Hepatocyte (in vitro differentiated cells): ENCODE results near the gene SPOCK3. TPM values are rescaled to one million over a fixed set of nuclear protein-coding genes. Genes with fewer than 3 reads are reported as not detected.

Source experiments
- DNase-seq: peaks from one replicate; pipeline ENCODE4 v3.0.0-alpha.2; 2016; ENCODE audit warnings: low spot score
- H2AFZ ChIP-seq: fragments of 200-600 bp; sonication (generic); 2 replicates; pipeline ENCODE4 v1.6.0; 2016; ENCODE audit warnings: antibody characterized with exemption, mild to moderate bottlenecking
- H3K27ac ChIP-seq: fragments of 200-600 bp; sonication (generic); 2 replicates; pipeline ENCODE4 v1.5.1; 2016; ENCODE audit warnings: mild to moderate bottlenecking
- H3K27me3 ChIP-seq: fragments of 200-600 bp; sonication (generic); 2 replicates; pipeline ENCODE4 v1.6.1; 2016
- H3K36me3 ChIP-seq: fragments of 200-600 bp; sonication (generic); replicated peaks from 2 replicates; pipeline ENCODE4 v1.5.1; 2016; ENCODE audit warnings: low read depth; ENCODE audit not compliant: insufficient read depth
- H3K4me1 ChIP-seq: fragments of 200-600 bp; sonication (generic); 2 replicates; pipeline ENCODE4 v1.5.1; 2016; ENCODE audit warnings: mild to moderate bottlenecking, moderate library complexity; ENCODE audit not compliant: insufficient read depth
- H3K4me2 ChIP-seq: fragments of 200-600 bp; sonication (generic); 2 replicates; pipeline ENCODE4 v1.6.0; 2016
- H3K4me3 ChIP-seq: fragments of 200-600 bp; sonication (generic); 2 replicates; pipeline ENCODE4 v1.5.1; 2016; ENCODE audit warnings: mild to moderate bottlenecking
- H3K79me2 ChIP-seq: fragments of 200-600 bp; sonication (generic); 2 replicates; pipeline ENCODE4 v1.6.0; 2017; ENCODE audit warnings: mild to moderate bottlenecking
- H3K9me2 ChIP-seq: fragments of 200-600 bp; sonication (generic); replicated peaks from 2 replicates; pipeline ENCODE4 v1.6.0; 2017; ENCODE audit warnings: mild to moderate bottlenecking; ENCODE audit not compliant: insufficient read depth
- H3K9me3 ChIP-seq: fragments of 200-600 bp; sonication (generic); 2 replicates; pipeline ENCODE4 v1.5.1; 2016; ENCODE audit warnings: low read depth, mild to moderate bottlenecking
- H4K20me1 ChIP-seq: fragments of 200-600 bp; sonication (generic); 2 replicates; pipeline ENCODE4 v1.6.0; 2016; ENCODE audit warnings: mild to moderate bottlenecking; ENCODE audit not compliant: insufficient read depth, poor library complexity, severe bottlenecking
- EZH2 ChIP-seq: fragments of 200-600 bp; sonication (generic); IDR thresholded peaks from 2 replicates; pipeline ENCODE4 v1.6.1; 2016; ENCODE audit warnings: antibody characterized with exemption, mild to moderate bottlenecking, borderline replicate concordance
- EZH2phosphoT487 ChIP-seq: fragments of 200-600 bp; sonication (generic); IDR thresholded peaks from one replicate; pipeline ENCODE4 v1.6.1; 2018; ENCODE audit warnings: antibody characterized with exemption, mild to moderate bottlenecking, low read depth, moderate library complexity; ENCODE audit not compliant: unreplicated experiment, severe bottlenecking
- WGBS: methylation state at CpG from one replicate; pipeline ENCODE4 v1.1.6; 2016; ENCODE audit warnings: low lambda C conversion rate; ENCODE audit errors: missing lambda C conversion rate; 5-methylcytosine and 5-hydroxymethylcytosine counted together
- polyA plus RNA-seq: library from polyadenylated mRNA; unstranded; fragments of >200 nt; fragmentation: Nextera tagmentation; extraction: Ambion mirVana; gene quantifications from 2 replicates; pipeline ENCODE4 v1.2.1, GENCODE V29; 2016
- total RNA-seq: library from RNA; depleted of rRNA; stranded (reverse); fragments of >200 nt; gene quantifications from 2 replicates; pipeline ENCODE4 v1.2.3, GENCODE V29; 2014
- TF ChIP-seq, protein P1 (sequence below): fragments of 200-600 bp; sonication (generic); IDR thresholded peaks from 2 replicates; pipeline ENCODE4 v1.5.1; 2016; ENCODE audit warnings: antibody characterized with exemption, mild to moderate bottlenecking; ENCODE audit not compliant: poor library complexity

SPOCK3 gene
- total and polyA plus RNA-seq, 2 experiments from 2014 or later, result 3.0 to 3.4 TPM

DNA sequence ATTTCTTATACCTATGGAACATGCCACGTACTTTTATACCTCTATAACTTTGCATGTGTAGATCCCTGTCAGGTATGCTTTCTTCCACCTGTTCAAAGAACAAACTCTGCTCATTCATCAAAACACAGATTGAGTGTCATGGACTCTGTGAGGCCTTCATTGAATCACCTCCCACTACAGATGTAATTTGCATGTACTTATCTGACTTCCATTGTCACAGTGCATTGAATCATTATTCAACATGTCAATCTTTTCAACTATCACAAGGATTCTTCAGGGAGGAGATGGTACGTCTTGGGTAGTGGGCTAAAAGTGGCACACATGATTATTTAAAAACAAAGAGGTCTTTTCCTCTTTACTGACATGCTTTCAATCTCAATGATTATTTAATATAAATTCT lies 24.1 kb downstream of the SPOCK3 start:
- Histone ChIP-seq H3K4me3 (no peak overlapping the region), H4K20me1 (no peaks in the 10 kb centered on the region), H3K36me3 (no peaks in the 10 kb centered on the region), H3K9me3 (no peaks in the 10 kb centered on the region), H3K27ac (no peak overlapping the region), H3K27me3 (no peaks in the 10 kb centered on the region), H3K9me2 (no peaks in the 10 kb centered on the region), H3K4me1 (no peaks in the 10 kb centered on the region), H2AFZ (no peak overlapping the region), H3K4me2 (no peak overlapping the region), H3K79me2 (no peaks in the 10 kb centered on the region)
- WGBS, result 78% methylated on average over 2 of the region's 2 CpGs
- no peak for TF ChIP-seq EZH2phosphoT487
- TF ChIP-seq EZH2, result no peak
- TF ChIP-seq, protein P1, sequence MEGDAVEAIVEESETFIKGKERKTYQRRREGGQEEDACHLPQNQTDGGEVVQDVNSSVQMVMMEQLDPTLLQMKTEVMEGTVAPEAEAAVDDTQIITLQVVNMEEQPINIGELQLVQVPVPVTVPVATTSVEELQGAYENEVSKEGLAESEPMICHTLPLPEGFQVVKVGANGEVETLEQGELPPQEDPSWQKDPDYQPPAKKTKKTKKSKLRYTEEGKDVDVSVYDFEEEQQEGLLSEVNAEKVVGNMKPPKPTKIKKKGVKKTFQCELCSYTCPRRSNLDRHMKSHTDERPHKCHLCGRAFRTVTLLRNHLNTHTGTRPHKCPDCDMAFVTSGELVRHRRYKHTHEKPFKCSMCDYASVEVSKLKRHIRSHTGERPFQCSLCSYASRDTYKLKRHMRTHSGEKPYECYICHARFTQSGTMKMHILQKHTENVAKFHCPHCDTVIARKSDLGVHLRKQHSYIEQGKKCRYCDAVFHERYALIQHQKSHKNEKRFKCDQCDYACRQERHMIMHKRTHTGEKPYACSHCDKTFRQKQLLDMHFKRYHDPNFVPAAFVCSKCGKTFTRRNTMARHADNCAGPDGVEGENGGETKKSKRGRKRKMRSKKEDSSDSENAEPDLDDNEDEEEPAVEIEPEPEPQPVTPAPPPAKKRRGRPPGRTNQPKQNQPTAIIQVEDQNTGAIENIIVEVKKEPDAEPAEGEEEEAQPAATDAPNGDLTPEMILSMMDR, result no peak
- no peak for DNase-seq

DNA sequence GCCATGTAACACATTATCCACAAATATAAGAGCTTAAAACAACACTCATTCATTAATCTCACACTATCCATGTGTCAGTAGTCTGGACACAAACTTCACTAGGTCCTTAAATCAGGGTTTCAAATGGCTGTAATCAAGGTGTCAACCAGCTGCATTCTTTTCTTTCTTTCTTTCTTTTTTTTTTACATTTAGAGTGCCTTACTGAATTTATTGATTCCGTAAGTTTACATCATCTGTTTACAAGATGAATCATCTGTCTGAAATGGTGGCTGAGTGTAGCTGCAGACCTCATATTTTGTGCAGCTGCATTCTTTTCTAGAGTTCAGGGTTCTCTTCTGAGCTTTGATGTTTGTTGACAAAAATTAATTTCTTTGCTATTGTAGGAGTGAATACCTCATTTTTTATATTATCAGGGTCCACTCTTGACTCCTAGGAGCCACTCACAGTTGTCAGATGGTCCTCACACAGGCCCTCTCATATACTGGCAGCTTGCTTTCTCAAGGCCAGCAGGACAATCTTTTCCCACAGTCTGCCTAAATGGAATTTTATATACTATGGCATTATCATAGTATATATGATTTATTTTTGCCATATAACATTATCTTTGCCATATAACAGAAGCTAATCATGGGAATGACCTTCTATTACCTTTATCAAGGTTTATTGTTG lies 37.8 kb downstream of the SPOCK3 start:
- Histone ChIP-seq H3K4me1 (peaks cover 4% of the 10 kb centered on the region), H3K9me2 (no peaks in the 10 kb centered on the region), H3K4me2 (no peak overlapping the region), H4K20me1 (no peaks in the 10 kb centered on the region), H3K79me2 (no peaks in the 10 kb centered on the region), H3K27ac (peak overlapping the region; percentile 43), H3K9me3 (no peaks in the 10 kb centered on the region), H3K27me3 (no peaks in the 10 kb centered on the region), H3K36me3 (no peaks in the 10 kb centered on the region), H3K4me3 (no peak overlapping the region), H2AFZ (no peak overlapping the region)
- DNase-seq, result no peak
- TF ChIP-seq EZH2phosphoT487, result no peak
- TF ChIP-seq, protein P1, result no peak
- TF ChIP-seq EZH2, result no peak
- 54% methylated on average over 1 of the region's 1 CpG for WGBS

DNA sequence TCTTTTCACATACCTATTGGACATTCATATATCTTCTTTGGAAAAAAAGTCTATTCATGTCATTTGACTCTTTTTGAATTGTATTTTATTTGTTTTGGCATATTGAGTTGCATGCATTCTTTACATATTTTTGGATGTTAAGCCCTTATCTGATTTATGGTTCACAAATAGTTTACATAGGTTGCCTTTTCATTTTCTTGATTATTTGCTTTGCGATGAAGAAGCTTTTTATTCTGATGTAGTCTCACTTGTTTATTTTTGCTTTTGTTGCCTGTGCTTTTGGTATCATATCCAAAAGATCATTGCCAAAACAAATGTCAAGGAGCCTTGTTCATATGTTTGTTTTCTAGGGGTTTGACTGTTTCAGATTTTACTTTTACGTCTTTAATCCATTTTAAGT lies 43.9 kb downstream of the SPOCK3 start:
- no peak overlapping the region for H3K4me2 ChIP-seq
- no peak for DNase-seq
- no peak overlapping the region for H3K4me3 ChIP-seq
- H3K79me2 ChIP-seq, result no peaks in the 10 kb centered on the region
- H3K36me3 ChIP-seq, result no peaks in the 10 kb centered on the region
- TF ChIP-seq EZH2 (no peak), EZH2phosphoT487 (no peak)
- TF ChIP-seq, protein P1, result no peak
- H3K27me3 ChIP-seq, result no peaks in the 10 kb centered on the region
- WGBS, result 90% methylated on average over 2 of the region's 2 CpGs
- H3K27ac ChIP-seq, result no peak overlapping the region
- no peak overlapping the region for H2AFZ ChIP-seq
- no peaks in the 10 kb centered on the region for H3K9me3 ChIP-seq
- H3K9me2 ChIP-seq, result no peaks in the 10 kb centered on the region
- H3K4me1 ChIP-seq, result no peaks in the 10 kb centered on the region
- H4K20me1 ChIP-seq, result no peaks in the 10 kb centered on the region

DNA sequence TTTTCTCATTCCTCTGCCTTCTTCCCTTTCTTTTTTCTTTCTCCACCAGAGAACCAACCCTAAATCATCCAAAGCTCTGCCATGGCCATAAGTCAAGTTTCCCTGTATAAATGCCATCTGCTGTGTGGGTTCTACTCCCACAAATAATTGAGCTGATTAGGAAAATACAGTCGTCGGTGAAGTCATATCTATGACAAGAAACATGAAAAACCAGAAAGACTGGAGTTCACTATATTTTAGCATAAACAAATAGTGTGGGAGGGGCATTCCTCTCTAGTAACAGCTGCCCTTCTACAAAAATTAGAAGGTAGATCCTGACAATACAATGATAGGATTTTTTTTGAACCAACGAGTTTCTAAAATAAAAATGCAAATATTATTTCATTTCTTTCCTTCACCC lies 48.8 kb downstream of the SPOCK3 start:
- Histone ChIP-seq H3K27ac (no peak overlapping the region), H3K27me3 (no peaks in the 10 kb centered on the region), H3K9me2 (no peaks in the 10 kb centered on the region), H3K9me3 (no peaks in the 10 kb centered on the region), H2AFZ (no peak overlapping the region), H4K20me1 (no peaks in the 10 kb centered on the region), H3K79me2 (no peaks in the 10 kb centered on the region), H3K4me3 (no peak overlapping the region), H3K36me3 (no peaks in the 10 kb centered on the region), H3K4me1 (no peaks in the 10 kb centered on the region), H3K4me2 (no peak overlapping the region)
- WGBS, result 62% methylated on average over 3 of the region's 3 CpGs
- no peak for TF ChIP-seq EZH2phosphoT487
- TF ChIP-seq, protein P1, result no peak
- no peak for TF ChIP-seq EZH2
- no peak for DNase-seq
